Inflammatory macrophage (primary cell): ENCODE results near the gene TMPRSS13.
"Not testable (repeated sequence)": the region's sequence is repeated elsewhere in the genome, so short reads cannot be mapped to it uniquely, and the experiment has no call there.

Source experiments
- DNase-seq, 2 donors: peaks; one replicate each; pipeline ENCODE4 v3.0.0-alpha.2; 2020 to 2022
- total RNA-seq, 18 experiments: gene quantifications; one replicate each; lab custom pipeline; 2026; ENCODE audit warnings: mixed read lengths in 6 of 18, inconsistent platforms in 2 of 18; lab: John Stamatoyannopoulos, UW

Gene TMPRSS13
- 0.38 to 13.9 (median 1.2) reads per million in 18 experiments for total RNA-seq

DNA sequence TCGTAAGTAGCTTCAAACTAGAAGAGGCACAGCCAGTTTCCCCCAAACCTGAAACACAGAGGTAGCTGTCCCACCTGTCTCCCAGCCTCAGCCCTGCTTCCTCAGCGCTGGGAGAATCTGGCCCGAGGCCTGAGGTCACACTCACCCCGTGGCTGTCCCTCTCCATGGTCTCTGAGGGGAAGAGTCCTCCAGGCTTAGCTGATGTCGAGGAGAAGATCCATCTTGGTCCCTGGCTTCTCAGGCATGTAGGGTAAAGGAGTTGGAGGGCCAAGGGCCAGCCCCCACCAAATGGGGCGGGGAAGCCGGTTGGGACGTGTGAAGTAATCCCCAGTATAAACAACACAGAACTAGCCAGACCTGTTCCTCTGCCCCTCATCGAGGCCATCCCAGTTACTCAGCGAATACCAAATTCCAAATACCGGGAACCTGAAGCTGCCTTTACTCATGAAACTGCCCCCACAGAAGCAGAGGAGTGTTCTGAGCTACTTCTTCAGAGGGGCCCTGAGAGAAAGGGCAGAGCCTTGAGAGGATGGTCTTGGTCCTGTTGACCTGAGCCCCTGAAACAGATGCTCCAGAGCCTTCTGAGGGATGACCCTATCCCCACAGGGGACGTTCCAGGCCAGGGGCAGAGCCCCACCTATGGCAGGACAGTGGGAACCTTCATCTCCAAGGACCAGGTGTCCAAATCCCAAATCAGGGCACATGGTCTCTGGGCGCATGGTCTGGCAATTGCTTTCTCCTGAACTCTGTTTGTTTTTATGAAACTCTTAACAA, at the start of gene TMPRSS13:
TSS of gene TMPRSS13 (minus strand) at position 261 of the 774 bp plus-strand sequence. CDS start at position 166, 95 bp downstream.
- no peak for DNase-seq

DNA sequence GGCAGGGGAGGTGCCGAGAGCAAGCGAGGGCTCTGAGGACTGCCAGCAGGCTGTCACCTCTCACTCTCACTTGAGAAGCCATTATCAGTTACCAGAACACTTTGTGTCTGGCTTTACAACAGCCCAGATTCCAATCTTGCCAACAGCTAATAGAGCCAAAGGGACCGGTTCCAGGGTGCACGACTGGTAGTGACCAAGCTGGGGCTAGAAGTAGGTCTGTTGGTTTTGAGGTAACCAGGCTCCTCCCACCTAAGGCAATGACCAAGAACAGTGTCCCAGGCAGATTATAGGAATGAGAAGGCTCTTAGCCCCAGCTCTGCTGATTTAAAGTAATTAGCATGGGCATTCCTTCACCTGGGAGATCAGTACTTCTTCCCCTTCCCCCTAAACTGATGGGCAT, 49.8 kb upstream of the TMPRSS13 start:
- no peak for DNase-seq

DNA sequence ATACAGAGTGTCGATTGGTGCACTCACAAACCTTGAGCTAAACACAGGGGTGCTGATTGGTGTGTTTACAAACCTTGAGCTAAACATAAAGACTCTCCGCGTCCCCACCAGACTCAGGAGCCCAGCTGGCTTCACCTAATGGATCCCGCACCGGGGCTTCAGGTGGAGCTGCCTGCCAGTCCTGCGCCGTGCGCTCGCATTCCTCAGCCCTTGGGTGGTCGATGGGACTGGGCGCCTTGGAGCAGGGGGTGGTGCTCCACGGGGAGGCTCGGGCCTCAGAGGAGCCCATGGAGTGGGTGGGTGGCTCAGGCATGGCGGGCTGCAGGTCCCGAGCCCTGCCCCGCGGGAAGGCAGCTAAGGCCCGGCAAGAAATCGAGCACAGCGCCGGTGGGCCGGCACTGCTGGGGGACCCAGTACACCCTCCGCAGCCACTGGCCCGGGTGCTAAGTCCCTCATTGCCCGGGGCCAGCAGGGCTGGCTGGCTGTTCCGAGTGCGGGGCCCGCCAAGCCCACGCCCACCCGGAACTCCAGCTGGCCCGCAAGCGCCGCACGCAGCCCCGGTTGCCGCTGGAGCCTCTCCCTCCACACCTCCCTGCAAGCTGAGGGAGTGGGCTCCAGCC, 49.2 kb upstream of the TMPRSS13 start:
- not testable (repeated sequence) for DNase-seq

DNA sequence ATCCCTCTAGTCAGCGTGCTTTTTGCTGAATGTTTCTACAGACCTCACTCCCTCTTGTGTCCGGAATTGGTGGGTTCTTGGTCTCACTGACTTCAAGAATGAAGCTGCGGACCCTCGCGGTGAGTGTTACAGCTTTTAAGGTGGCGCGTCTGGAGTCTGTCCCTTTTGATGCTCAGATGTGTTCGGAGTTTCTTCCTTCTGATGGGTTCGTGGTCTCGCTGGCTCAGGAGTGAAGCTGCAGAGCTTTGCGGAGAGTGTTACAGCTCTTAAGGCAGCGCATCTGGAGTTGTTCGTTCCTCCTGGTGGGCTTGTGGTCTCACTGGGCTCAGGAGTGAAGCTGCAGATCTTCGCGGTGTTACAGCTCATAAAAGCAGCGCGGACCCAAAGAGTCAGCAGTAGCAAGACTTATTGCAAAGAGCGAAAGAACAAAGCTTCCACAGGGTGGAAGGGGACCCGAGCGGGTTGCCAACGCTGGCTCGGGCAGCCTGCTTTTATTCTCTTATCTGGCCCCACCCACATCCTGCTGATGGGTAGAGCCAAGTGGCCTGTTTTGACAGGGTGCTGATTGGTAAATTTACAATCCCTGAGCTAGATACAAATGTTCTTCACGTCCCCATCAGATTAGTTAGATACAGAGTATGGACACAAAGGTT, 48.5 kb upstream of the TMPRSS13 start:
- not testable (repeated sequence) for DNase-seq

DNA sequence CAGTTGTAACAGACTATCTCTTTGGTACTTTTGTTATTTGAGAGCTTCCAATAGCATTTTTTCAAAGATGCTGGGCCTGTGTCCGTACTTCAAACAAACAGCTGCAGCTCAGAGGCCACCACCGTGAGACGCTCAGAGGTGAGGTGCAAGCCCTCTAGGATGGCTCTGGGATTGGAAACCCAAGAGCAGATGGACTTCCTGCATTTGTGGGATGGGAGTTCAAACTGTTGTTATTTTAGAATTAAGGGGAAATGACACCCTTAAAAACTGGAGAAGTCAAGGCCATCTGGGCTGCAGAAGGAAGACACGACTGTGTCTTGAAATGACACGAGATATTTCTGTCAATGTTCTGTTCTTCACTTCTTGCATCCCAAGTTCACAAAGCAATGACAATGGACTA, 47.8 kb upstream of the TMPRSS13 start:
- DNase-seq, result peak; percentile 35 to 54

DNA sequence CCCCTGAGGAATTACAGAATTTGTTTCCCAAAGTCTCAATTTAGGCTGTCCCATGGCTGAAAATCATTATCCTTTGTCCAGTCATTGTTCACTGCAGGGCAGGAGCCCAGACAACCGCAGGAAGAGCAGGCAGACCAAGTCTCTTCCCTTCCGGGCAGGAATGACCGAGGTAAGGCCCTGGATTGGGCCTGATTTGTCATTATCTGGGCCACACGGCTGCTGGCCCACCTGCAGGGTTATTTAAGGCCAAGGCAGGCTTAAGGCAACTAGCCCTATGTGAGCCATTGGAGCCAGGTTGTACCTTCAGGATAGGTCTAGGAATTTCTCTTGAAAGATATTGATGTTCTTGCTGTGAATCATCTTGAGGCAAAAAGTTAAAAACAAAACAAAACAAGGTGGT, 47.2 kb upstream of the TMPRSS13 start:
- no peak for DNase-seq

DNA sequence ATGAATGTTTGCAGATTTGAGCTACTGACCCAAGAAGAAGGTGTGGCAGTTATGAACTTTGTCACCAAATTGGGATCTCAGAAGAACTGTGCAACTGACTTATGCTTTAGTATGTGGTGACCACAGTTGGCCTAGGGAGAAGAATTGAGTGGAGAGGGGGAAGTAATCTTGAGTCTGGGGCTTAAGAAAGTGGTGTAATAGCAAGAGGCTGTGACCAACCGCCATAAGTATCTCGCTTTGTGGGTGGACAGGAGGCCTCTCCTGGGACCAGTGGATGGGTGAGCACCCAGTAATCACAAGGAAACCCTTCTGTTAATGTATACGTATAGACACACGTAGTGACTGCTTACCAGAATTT, 44.3 kb upstream of the TMPRSS13 start:
- peak; percentile 63 to 77 for DNase-seq

DNA sequence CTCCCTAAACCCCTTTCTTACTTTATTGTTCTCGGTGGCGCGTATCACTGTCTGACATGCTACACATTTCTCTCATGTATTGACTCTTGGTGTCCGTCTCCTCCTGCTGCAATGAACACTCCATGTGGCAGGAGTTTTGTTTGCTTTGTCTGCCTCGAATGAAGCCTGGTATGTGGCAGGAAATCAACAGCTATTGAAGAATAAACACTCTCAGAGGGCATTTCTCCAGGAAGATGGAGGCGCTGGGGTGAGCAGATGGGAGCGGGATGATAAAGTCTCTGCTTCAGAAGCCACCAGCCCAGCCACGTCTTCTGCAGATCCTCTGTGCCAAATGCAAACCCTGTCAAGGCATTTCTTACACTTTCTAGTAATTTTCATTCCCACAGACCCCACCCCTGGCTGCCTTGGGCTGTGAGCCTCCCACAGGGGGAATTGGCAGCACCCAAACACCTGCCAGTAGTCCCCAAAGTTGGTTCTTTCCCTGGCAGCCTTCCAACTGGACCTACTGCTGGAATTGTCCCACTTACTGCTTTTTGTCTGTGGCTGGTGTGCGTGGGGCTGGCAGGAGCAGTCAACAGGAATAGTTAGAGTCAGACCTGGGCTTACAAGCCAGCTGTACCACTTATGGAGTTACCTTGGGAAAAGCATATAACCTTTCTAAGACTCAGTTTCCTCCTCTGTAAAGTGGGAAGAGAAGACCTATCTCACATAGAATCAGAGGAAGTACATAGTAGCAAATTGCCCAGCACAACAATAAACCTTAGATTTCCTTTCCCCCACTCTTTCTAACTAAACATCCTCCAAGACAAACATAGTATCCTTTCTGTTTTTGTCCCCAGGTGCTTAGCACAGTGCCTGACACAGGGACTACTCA, 43.7 kb upstream of the TMPRSS13 start:
- no peak for DNase-seq

DNA sequence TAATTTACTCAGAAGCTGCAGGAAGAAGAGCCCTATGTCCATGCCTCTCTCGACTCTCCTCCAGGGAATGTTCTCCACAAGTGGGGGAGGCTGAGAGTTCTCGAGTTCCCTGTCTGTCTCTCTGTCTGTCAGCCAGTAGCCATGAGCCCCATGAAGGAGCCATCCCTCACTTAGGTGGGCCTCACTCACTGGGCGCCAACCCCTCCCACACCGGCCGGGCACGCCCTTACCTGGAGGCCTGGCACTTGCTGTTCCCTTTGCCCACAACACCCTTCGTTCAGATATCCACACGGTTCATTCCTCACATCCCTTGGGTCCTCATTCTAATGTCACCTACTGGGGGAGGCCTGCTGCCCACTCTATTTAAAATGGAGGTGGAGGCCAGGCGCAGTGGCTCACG, 42.8 kb upstream of the TMPRSS13 start:
- DNase-seq, result no peak

DNA sequence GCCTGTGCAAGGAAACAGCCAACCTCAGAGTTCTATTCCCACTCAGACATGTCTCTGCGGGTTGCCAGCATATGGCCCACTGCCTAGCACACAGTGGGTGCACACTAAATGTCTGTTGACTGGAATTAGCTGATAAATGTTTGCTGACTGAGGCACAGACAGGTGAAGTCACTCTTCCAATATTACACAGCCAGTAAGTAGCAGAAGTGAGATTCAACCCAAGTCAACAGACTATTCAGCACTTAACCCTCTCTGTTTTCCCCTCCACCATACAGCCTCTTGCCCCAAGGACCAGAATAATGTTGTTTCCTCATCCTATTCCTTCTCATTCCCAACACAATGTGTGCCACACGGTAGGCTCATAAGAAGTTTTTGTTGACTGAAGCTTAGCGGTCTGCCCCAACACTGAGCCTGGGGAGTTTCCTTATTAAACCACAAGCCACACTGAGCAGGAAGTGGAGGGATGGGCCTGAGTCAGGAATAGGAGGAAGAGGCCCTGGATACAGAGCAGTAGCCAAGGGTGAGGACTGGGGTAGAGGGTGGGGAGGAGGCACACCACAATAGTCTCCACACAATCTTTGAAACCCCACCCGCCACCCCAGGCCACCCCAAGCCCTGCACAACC, 41.3 kb upstream of the TMPRSS13 start:
- DNase-seq, result peak; percentile 87

DNA sequence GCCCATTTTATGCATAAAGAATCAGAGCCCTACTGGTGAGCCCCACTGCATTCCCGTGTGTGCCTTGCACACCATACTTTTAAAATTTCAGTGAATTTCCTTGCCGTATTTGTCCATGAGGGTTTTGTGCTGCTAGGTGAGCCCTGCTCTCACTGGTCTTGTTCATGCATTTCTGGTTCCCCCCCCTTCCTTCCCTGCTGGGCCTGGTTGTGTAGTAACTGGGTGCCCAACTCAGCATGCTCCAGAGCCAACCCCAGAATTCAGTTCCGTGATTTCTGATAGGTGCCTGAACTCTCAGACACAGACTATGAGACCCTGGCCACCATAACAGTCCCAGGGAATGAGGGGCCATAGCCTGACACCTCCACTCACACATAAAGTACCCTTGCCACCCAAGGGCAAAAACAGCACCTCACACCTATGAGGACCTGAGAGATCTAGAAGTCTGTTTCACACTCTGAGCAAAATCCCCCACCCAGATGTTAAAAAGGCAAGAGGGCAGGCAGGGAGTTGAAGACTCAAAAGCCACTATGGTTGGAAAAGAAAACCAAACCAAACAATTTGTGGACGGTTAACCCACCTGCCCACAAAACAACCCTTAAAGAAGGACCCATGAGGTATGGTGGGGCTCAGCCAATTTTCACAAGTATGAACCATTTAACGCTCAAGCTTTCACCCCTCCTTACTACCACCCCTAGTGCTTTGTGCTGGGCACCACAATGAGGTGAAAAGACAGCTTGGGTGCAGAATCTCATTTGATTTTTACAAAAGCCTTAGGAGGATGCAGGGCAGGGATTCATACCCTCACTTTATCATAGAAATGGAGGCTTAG, 40.2 kb upstream of the TMPRSS13 start:
- no peak for DNase-seq

DNA sequence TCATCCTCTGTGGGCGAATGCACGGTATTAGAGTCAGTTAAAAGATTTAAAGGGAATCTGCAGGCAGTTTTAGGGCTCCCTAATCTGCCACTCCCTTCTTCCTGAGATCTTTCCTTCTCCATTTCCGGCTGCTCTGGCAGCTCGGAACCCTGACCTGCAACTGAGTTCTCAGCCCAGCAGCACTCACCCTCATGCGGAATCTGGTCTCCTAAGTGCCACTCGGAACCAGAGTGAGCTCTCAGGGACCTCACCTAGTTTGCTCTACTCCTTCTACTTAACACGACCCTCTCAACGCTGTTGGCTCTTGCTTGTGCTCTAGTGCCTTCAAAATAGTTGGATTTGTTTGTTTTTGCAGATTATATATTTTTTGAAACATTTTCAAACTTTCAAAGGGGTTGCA, 37.7 kb upstream of the TMPRSS13 start:
- no peak for DNase-seq

DNA sequence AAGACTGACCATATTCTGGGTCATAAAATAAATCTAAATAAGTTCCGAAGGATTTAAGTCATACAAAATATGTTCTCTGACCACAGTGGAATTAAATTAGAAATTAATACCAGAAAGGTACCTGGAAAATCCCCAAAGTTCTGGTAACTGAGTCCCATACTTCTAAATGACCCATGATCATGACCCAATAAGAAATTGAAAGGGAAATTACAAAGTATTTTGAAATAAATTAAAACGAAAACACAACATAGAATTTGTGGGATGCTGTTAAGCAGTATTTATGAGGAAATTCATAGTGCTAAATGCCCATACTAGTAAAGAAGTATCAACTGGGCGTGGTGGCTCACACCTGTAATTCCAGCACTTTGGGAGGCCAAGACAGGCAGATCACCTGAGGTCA, 33.6 kb upstream of the TMPRSS13 start:
- no peak for DNase-seq

DNA sequence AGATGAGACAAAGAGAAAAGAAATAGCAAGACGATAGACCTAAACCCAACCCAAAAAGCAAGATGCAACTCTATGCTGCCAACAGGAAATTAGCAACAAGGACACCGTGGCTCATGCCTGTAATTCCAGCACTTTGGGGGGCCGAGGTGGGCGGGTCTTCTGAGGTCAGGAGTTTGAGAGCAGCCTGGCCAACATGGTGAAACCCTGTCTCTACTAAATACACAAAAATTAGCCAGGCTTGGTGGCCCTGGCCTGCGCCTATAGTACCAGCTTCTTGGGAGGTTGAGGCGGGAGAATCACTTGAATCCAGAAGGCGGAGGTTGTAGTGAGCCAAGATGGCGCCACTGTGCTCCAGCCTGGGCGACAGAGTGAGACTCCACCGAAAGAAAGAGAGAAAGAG, 32.7 kb upstream of the TMPRSS13 start:
- DNase-seq, result no peak

DNA sequence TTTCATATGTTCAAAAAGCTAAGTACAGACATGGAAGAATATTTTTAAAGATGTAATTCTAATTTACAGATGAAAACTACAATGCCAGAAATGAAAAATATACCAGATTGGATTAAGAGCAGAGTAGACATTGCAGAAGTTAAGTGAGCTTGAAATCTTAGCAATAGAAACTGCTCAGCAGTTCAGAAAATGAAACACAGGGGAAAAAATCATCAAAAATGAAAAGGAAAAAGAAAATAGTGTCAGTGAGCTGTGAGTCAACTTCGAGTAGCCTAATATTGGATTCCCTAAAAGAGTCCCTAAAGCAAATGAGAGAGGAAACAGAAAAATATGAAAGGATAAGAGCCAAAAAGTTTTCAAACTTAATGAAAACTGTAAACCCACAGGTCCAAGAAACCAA, 31.2 kb upstream of the TMPRSS13 start:
- no peak for DNase-seq

DNA sequence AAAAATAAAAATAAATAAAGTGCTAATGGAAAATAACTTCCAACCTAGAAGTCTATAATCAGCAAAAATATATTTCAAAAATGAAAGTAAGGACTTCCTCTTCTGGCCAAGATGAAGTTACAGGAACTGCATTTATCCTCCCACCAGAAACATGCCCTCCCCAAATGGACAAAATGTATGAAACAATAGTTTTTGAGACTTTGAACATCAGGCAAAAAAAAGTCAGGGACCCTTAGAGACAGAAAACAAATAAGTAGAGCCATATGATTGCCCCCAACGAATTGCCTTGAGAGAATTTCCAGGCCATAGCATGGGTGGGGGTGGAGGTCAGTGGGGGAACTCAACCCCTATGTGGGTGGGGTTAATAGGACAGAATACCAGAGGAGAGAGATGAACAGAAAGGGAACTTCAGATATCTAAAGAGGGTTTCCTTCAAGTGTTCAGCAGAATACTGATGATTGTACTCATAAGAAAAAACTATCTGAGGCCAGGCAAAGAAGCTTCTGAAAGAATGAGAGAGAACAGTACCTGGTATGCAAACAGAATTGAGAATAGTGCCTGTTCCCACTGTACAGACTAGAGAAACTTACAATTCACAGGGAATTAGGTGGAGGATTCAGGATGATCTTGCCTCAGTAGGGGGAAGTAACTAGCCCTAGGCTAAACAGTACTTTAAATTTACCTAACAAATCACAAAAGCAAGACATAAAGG, 30.4 kb upstream of the TMPRSS13 start:
- peak; percentile 58 to 75 for DNase-seq

DNA sequence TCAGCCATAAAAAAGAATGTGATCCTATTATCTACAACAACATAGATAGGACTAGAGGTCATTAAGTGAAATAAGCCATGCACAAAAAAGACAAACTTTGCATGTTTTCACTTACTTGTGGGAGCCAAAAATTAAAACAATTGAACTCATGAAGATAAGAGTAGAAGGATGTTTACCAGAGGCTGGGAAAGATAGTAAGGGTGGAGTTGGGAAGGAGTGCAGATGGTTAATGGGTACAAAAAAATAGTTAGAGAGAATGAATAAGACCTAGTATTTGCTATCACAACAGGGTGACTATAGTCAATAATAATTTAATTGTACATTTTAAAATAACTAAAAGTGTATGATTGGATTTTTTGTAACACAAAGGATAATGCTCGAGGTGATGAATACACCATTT, 29.7 kb upstream of the TMPRSS13 start:
- no peak for DNase-seq

DNA sequence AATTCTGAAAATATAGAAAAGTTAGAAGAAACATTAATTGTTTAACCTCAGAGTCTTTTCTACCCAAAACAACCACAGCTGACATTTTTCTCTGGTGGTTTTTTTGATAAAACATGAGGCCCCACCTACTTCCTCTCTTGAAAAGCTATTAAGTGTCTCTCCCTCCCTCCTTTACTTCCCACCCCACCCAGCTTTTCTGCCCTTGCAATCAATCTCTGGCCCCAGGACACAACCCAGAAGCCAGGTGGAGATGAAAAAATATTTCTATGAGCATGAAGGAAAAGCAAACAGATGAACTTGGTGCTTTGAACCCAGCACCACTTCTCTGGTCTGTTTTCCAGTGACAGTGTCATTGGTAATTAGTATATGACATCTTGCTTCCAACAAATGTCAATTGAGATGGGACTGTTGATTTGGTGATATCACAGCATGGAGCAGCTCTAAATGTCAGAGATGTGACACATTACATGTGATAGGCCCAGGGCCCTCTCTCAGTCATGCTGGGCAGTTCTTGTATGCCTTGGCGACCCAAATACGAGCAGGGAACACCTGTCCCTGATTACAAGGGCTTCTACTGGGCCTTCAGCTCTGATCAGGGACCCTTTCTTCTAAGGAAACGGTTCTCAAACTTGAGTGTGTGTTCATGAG, 23.9 kb upstream of the TMPRSS13 start:
- peak in 1 of 2 donors; percentile 28 for DNase-seq

DNA sequence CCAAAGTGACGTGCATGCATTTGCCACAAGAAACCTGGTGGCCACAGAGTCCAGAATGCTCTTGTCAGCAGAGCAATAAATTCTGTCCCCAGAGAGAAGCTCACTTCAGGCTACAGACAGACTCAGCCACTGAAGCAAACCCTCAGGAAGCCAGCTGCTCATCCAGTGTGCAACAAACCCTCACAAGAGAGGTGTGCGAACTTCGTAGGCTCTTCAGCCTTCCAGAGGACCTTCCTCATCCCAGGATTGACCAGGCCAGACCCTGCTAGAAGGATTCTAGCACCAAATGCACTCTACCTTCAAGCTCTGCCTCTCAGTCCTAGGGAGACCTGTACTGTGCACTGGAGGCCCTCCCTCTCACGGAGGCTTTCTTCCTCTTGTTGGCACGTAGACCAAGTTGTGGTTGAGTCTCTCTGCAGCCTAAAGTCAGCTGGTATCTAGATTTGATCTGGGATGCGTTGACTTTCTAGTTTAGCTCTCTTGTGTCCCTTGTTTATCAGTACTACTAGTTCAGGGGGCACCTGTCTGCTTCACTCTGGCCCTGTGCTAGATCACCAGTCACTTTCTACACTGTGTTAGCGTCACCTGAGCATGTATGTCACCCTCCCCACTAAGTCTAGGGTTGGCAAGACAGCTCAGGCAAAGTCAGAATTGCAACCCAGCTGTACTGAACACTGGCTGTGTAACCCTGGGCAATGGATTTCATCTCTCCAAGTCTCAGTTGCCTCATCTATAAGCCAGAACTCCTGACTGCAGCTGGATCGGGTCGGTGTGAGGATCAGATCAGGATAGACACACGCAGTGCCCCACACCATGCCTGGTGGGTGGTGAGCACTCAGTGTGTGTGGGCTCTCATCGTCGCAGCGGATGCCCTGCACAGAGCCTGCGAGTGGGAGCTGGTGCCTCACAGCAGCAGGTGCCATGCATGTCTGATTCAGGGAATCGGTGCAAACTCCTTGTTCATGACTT, 22.1 kb upstream of the TMPRSS13 start:
- DNase-seq, result peak; percentile 25 to 63
